AG20443 (cell line): ENCODE measurements around the gene ANKS6.
"Not testable (repeated sequence)": the region's sequence is repeated elsewhere in the genome, so short reads cannot be mapped to it uniquely, and the experiment has no call there.

ENCODE experiments used
- DNase-seq: peaks from one replicate; pipeline ENCODE4 v3.0.0; 2012; ENCODE audit warnings: low spot score, mixed read lengths

Gene ANKS6

DNA sequence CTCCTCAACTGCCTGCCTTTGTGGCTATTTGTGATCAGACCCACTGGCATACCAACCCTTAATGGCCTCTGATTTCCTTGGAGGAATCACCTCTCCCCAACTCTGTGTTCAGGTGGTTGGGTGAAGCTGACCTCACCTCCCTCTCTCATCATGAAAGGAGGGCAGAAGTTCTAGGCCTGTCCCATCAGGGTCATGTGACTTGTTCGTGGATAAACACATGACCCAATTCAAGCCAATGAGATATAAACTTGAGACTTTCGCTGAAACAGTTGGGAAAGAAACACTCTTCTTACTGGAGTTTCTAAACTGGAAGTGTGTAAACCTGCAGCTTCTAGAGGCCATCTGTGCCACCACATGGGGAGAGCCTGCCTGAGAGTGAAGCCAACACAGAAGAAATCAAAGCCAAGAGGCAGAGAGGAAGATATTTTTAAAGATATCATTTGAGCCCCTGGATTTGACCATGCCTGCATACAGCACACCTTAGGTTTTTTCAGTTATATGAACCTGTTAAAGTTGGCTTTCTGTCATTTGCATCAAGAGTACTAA lies 93.4 kb downstream of the ANKS6 start:
- no peak for DNase-seq

GRCh38 chr9:98702340-98702739 lies 94.0 kb downstream of the ANKS6 start:
- DNase-seq = no peak

DNA sequence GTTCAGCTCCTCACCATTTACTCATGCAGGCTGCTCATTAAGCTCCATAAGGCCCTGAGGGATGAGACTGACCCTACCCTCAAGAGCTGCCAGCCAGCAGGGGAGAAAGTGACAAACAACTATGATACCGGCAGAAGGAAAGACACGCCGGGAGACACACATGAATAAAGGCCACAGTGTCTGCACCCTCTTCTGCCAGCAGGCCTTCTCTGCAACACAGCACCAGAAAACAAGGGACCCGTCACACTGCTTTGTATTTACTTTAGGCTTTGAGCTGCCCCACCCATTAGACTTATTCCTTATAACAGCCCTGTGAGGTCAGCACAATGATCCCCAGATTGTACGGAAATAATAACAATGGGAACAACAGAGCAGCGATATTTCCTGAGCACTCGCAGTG lies 94.8 kb downstream of the ANKS6 start:
- no peak for DNase-seq

DNA sequence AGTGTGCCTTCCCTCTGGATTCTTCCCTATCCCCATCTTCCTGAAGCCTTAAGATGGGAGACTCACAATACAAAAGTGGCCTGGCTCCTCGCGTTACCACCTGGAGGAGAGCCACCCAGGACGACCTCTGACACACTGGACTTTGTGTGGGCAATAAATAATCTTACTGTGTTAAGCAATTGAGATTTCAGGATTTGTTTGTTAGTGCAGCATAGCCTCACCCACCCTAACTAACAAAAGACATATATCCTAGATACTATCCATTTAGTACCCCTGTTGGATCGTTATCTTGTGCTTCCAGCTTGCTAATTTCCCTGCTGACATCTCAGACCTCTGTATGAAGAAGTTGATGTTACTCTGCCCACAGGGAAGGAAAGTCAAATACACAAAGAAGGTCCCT lies 95.6 kb downstream of the ANKS6 start:
- DNase-seq = no peak

GRCh38 chr9:98698856-98699255 lies 97.5 kb downstream of the ANKS6 start:
- no peak for DNase-seq

DNA sequence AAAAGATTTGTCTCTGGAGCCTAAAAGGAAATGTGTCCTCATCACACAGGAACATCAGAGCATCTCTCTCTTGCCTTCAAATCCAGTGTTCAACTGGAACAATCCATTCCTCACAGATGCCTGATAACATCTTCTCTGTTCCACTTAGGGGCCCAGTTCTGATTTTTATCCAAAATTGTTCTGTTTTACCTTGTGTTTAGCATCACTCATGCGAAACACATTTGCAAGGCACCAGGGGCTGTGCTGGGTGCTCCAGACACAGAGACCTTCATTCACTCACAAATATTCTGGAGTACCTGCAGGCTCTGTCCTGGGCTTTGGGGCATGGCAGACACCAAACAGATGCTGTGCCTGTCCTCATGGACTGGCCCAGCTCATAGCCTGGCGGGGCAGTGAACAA lies 101.4 kb downstream of the ANKS6 start:
- no peak for DNase-seq

DNA sequence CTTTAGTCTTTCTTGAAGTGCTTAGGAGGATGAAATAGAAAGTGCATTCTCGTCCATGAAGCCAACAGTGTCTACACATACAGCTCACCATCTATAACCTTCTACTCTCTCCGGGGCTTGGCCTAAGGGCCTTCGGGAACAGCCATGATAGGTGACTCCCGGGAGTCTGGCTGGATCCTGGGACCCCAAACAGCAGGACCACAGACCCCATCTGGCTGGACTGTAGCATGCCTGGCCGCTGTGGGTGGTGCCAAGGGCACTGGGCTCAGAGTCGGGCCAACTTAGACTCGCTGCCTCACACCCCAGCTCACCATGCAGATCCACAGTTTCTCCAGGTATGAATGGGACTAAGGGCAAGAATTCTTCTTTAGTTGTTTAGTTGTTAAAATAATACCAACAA lies 104.0 kb downstream of the ANKS6 start:
- no peak for DNase-seq

GRCh38 chr9:98691890-98692289 lies 104.5 kb downstream of the ANKS6 start:
- DNase-seq = no peak

GRCh38 chr9:98690686-98691085 lies 105.7 kb downstream of the ANKS6 start:
- no peak for DNase-seq

- no peak for DNase-seq
These were observed 107.5 kb downstream of the ANKS6 start for GRCh38 chr9:98688710-98689495.

GRCh38 chr9:98687911-98688310 lies 108.4 kb downstream of the ANKS6 start:
- no peak for DNase-seq

GRCh38 chr9:98686961-98687855 lies 109.1 kb downstream of the ANKS6 start:
- DNase-seq = no peak

GRCh38 chr9:98684816-98685215 lies 111.5 kb downstream of the ANKS6 start:
- not testable (repeated sequence) for DNase-seq
